ENCODE results near the gene CASQ1.

The CASQ1 gene

GRCh38 chr1:160206421-160207117, 16.2 kb downstream of the CASQ1 start:
- no peak for DNase-seq

- DNase-seq, result no peak
Observed at GRCh38 chr1:160207118-160207650, 16.8 kb downstream of the CASQ1 start.

GRCh38 chr1:160207771-160208556, 17.6 kb downstream of the CASQ1 start:
- no peak for DNase-seq

DNA sequence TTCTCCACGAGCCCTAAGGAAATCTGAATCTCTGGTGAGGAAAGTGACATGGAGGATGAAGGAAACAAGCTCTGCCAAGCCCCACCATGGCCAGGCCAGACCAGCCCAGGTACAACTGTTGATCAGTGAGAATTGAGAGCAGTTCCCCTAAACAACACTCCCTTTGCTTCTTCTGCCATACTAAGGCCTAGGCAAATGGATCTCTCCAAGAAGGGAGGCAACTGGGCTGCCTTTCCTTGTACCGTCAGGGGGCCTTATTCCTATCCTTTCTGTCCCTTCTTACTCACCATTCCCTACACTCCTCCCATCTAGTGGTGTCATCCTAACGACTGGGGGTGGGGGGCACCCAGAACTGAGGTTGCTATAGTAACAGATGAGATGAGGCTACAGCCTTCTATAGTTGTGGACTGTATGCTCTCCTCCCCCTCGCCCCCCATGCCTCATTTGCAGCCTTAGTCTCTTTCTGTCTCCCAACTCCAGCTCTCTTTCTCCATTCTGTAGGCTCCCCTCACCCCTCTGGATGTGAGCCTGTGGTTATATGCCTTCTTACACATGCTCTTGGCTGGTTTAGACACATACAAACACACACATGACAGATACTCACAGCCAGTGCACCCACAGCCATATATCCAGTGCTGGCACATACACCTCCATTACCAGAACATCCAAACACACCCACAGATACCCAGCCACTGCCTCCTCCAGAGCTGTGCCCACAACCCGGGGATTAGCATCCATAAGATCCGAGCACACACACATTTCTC, 18.4 kb downstream of the CASQ1 start:
- DNase-seq, result no peak

GRCh38 chr1:160209321-160210046, 19.1 kb downstream of the CASQ1 start:
- DNase-seq, result no peak

DNA sequence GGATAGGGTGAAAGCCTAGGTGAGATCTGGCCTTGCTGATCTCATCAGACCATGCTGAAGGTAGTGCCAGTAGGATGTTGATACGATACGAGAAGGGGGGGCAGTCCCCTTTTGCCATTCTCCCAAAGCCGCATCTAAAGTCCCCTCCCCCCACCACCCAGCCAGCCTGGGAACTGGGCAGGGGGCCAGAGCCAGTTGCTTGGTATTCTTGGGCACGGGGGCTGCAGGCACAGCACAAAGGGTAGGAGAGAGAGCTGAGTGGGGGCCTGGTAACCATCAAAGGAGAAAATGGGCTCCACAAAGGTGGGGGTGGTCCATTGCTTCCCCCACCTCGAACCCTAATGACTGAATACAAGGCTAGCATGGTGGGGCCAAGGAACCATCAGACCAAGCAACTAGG, 20.2 kb downstream of the CASQ1 start:
- DNase-seq, result no peak

- no peak for DNase-seq
Observed at GRCh38 chr1:160211046-160211790, 20.8 kb downstream of the CASQ1 start.

- DNase-seq, result no peak
Observed at GRCh38 chr1:160214481-160215140, 24.2 kb downstream of the CASQ1 start.

GRCh38 chr1:160216301-160216700, 25.9 kb downstream of the CASQ1 start:
- DNase-seq, result no peak

GRCh38 chr1:160217481-160218051, 27.2 kb downstream of the CASQ1 start:
- no peak for DNase-seq

DNA sequence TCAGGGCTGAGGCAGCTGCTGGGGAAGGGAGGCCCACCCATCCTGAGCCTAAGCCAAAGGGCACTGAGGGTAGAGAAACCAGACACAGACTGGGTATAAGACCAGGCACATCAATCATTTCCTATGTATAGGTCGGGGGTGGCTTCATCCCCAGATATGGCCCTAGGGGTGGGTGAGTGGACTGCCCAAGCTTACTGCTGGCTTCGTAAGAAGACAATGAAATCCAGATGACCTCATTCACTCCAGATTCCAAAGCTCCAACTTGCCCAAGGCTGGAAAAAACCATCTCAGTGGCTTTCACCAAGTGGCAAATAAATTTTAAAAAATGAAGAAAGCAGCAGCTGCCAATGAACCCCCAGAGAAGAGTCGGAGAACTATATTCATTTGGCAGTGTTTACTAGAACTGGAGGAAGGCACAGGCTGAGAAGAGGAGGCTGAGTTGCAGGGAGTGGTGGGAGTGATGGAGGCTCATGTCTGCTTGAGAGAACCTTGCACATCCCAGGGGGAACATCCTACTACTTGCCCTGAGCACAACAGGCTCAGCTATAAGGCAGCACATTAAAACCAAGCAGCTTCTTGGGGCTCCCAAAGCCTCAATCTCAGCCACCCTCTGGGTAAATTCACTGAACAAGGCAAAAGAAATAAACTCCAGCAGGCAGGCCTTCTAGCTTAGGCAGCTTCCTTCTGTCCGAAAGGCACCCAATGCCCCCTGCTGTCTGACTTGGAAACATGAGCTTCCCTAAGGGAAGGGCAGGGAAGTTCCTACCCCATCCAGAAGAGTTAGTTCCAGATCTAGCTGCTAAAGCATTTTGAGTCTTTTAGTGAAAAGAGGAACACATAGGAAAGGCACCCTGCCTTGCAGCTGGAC, 28.9 kb downstream of the CASQ1 start:
- DNase-seq, result no peak

DNA sequence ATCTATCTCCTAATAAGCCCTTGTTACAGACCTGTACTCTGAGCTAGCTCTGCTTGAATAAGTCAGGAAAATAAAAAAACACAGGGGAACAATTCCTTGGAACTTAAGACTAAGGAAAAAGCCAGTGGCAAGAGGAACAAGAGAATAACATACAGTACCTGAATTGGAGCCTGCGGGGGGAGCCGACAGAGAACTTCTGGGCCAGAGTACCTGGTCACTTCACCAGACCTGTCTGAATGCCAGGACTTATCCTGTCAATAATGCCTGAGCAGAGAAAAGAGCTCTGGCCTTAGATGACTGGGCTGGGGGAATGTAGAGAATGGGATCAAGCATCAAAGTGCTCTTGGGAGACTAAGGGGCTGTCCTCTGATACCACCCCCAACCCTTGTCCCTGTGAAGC, 29.9 kb downstream of the CASQ1 start:
- DNase-seq, result no peak

DNA sequence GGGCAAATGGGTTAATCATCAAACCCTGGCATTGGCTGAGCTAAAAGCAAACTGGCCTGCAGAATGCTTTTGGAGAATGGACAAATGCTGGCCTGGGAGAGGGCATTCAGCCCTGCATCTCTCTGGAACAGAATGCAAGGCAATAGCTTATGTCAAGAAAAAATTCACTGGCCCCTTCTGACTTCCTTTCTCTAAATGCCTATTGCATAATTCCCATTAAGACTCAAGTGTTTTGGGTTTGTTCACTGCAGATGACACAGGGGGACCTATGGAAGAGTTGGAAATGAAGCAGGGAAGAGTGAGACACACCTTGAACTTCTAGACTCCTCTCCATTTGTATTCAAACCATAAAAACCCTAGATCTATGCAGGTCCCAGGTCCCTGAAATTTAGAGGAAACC, 30.7 kb downstream of the CASQ1 start:
- no peak for DNase-seq

GRCh38 chr1:160222546-160222945, 32.2 kb downstream of the CASQ1 start:
- no peak for DNase-seq

- no peak for DNase-seq
Observed at GRCh38 chr1:160224606-160225005, 34.2 kb downstream of the CASQ1 start.

GRCh38 chr1:160225345-160225744, 35.0 kb downstream of the CASQ1 start:
- no peak for DNase-seq

DNA sequence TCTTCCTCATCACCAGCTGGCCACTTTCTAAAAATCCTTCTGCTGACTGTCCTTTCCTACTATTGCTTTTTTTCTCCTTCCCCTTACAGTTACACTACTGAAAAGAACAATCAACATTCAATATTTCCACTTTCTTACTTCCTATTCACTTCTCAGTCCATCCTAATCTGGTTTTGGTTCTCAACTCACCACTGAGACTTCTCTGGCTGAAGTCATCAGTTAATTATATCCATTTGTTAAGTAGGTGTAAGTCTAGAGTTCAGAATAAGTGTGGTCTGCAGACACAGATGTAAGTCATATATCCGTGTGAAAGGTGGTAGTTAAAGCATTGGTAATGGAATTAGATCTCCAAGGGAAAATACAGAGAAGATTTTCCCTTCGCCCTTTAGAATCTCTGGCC, 36.2 kb downstream of the CASQ1 start:
- no peak for DNase-seq

- no peak for DNase-seq
Observed at GRCh38 chr1:160227034-160227433, 36.7 kb downstream of the CASQ1 start.

DNA sequence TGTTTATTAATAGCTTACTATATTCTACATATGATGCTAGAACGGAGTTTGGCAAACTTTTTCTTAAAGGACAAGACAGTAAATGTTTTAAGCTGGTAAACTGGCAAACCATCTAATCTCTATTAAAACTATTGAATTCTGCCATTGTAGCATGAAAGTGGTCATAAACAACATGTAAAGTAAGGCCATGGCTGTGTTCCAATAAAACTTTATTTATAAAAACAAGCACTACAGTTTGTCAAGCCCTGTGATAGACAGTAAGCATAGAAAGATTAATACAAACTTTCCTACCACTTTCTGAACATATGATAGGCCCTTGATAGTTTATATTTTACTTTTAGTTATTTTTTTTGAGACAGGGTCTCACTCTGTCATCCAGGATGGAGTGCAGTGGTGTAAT, 37.2 kb downstream of the CASQ1 start:
- no peak for DNase-seq

DNA sequence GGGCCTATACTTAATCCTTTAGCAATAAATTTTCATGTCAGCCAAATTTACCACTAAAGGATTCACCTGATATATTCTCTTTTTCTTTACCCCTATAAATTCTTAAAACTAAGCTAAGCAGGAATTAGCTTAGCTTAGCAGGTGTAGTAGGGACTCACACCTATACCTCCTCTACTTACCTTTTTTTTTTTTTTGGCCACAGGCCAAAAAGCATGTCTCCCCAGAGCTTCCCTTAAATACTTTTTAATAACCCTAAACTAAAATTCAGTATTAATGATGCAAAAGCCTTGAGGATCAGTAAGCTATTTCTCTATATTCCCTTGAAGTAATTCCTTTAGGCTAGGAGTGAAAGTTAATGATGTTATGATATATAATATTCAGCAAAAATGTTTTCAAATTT, 38.1 kb downstream of the CASQ1 start:
- no peak for DNase-seq
